OCI-LY1 (cell line): Measurements from ENCODE around the gene ALDH1A1.

Source experiments
- H2AFZ ChIP-seq: fragments of 200-600 bp; sonication (generic), shearing (Covaris generic); 2 replicates; pipeline ENCODE4 v1.6.0; 2014; ENCODE audit warnings: antibody characterized with exemption, mild to moderate bottlenecking, low read length
- H3F3A ChIP-seq: fragments of 200-600 bp; sonication (generic), shearing (Covaris generic); 2 replicates; pipeline ENCODE4 v1.6.0; 2014; ENCODE audit warnings: mild to moderate bottlenecking, antibody characterized with exemption, low read length, moderate library complexity; ENCODE audit not compliant: insufficient read depth
- H3K27ac ChIP-seq: fragments of 200-600 bp; sonication (generic); 2 replicates; pipeline ENCODE4 v1.5.1; 2014; ENCODE audit warnings: low read length, mixed run types, mild to moderate bottlenecking, low read depth; ENCODE audit not compliant: poor library complexity, severe bottlenecking
- H3K27me3 ChIP-seq: fragments of 200-600 bp; sonication (generic); 2 replicates; pipeline ENCODE4 v1.6.0; 2014; ENCODE audit warnings: antibody characterized with exemption, mild to moderate bottlenecking, low read length, moderate library complexity; ENCODE audit not compliant: insufficient read depth
- H3K36me3 ChIP-seq: fragments of 200-600 bp; sonication (generic); 2 replicates; pipeline ENCODE4 v1.6.1; 2014; ENCODE audit warnings: mild to moderate bottlenecking, antibody characterized with exemption, low read length, moderate library complexity, mixed read lengths; ENCODE audit not compliant: insufficient read depth
- H3K4me1 ChIP-seq: fragments of 200-600 bp; sonication (generic); 2 replicates; pipeline ENCODE4 v1.5.1; 2014; ENCODE audit warnings: mild to moderate bottlenecking, low read length, moderate library complexity; ENCODE audit not compliant: insufficient read depth, severe bottlenecking
- H3K4me2 ChIP-seq: fragments of 200-600 bp; sonication (generic), shearing (Covaris generic); 2 replicates; pipeline ENCODE4 v1.6.1; 2014; ENCODE audit warnings: low read length
- H3K4me3 ChIP-seq: fragments of 200-600 bp; sonication (generic); 2 replicates; pipeline ENCODE4 v1.5.1; 2014; ENCODE audit warnings: low read length, low read depth, mild to moderate bottlenecking, mixed read lengths; ENCODE audit not compliant: poor library complexity, severe bottlenecking
- H3K79me2 ChIP-seq: fragments of 200-600 bp; shearing (Covaris generic); 2 replicates; pipeline ENCODE4 v1.6.1; 2016; ENCODE audit warnings: mixed run types, low read length, mixed read lengths; ENCODE audit not compliant: insufficient read depth
- H3K9ac ChIP-seq: fragments of 200-600 bp; sonication (generic), shearing (Covaris generic); 2 replicates; pipeline ENCODE4 v1.6.1; 2014; ENCODE audit warnings: mild to moderate bottlenecking, low read length, mixed read lengths
- H3K9me2 ChIP-seq: fragments of 200-600 bp; sonication (generic), shearing (Covaris generic); 2 replicates; pipeline ENCODE4 v1.6.1; 2014; ENCODE audit warnings: low read depth, mild to moderate bottlenecking, low read length, mixed read lengths
- H3K9me3 ChIP-seq: fragments of 200-600 bp; shearing (Covaris generic); 2 replicates; pipeline ENCODE4 v1.6.1; 2014; ENCODE audit warnings: low read length, mixed read lengths
- H4K20me1 ChIP-seq: fragments of 200-600 bp; sonication (generic), shearing (Covaris generic); 2 replicates; pipeline ENCODE4 v1.6.0; 2016; ENCODE audit warnings: mild to moderate bottlenecking, low read length; ENCODE audit not compliant: insufficient read depth
- EZH2 ChIP-seq: fragments of 200-600 bp; sonication (generic), shearing (Covaris generic); IDR thresholded peaks from 2 replicates; pipeline ENCODE4 v1.8.0; 2017; ENCODE audit warnings: borderline replicate concordance, mixed run types, mild to moderate bottlenecking, antibody characterized with exemption, low read length, moderate library complexity, mixed read lengths
- TF ChIP-seq, protein P1 (sequence below): fragments of 200-600 bp; sonication (generic), shearing (Covaris generic); IDR thresholded peaks from 2 replicates; pipeline ENCODE4 v1.5.1; 2017; ENCODE audit warnings: mild to moderate bottlenecking, antibody characterized with exemption, low read length, moderate library complexity, mixed read lengths

The ALDH1A1 gene

DNA sequence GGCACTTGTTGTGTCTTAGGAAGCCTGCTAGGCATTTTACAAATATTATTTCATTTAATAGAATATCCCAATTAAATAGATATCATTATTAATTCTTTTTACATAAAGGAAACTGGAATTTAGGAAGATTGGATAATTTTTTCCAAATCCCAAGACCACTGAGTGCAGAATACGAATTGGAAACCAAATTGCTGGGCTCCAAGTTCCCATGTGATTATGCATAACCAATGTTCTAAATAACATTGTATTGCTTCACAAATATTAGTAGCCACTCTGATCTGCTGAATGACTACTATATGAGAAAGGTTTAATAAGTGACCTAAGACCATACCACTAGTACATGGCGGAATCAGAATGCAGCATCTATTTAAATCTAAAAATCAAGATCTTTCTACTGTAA lies 57.7 kb downstream of the ALDH1A1 start:
- no peak overlapping the region for H3K9ac ChIP-seq
- H2AFZ ChIP-seq, result no peak overlapping the region
- no peak overlapping the region for H3K4me3 ChIP-seq
- no peaks in the 10 kb centered on the region for H3F3A ChIP-seq
- H3K27me3 ChIP-seq, result no peaks in the 10 kb centered on the region
- no peak overlapping the region for H3K27ac ChIP-seq
- H3K4me1 ChIP-seq, result no peaks in the 10 kb centered on the region
- no peaks in the 10 kb centered on the region for H4K20me1 ChIP-seq
- no peaks in the 10 kb centered on the region for H3K9me3 ChIP-seq
- TF ChIP-seq, protein P1, sequence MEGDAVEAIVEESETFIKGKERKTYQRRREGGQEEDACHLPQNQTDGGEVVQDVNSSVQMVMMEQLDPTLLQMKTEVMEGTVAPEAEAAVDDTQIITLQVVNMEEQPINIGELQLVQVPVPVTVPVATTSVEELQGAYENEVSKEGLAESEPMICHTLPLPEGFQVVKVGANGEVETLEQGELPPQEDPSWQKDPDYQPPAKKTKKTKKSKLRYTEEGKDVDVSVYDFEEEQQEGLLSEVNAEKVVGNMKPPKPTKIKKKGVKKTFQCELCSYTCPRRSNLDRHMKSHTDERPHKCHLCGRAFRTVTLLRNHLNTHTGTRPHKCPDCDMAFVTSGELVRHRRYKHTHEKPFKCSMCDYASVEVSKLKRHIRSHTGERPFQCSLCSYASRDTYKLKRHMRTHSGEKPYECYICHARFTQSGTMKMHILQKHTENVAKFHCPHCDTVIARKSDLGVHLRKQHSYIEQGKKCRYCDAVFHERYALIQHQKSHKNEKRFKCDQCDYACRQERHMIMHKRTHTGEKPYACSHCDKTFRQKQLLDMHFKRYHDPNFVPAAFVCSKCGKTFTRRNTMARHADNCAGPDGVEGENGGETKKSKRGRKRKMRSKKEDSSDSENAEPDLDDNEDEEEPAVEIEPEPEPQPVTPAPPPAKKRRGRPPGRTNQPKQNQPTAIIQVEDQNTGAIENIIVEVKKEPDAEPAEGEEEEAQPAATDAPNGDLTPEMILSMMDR, result no peak
- TF ChIP-seq EZH2, result no peak
- no peaks in the 10 kb centered on the region for H3K9me2 ChIP-seq
- no peaks in the 10 kb centered on the region for H3K36me3 ChIP-seq
- no peak overlapping the region for H3K4me2 ChIP-seq
- no peaks in the 10 kb centered on the region for H3K79me2 ChIP-seq

DNA sequence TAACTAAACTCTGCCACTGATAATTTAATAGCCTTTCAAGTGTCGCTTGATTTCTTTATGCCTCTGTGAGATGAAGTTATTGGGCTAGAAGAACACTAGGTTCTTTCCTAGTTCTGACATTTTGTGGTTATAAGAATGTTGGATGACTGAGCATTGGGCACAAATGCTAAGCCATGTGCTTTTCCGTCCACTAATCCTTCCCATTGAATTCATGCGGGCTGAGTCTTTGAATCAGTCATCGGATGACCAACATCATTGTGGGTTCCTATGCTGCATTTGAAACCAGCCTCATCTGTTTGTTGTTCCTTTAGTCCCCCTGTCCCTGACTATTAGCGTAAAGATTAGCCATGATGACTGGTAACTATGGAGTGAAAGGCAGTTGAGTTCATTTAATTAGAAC lies 58.5 kb downstream of the ALDH1A1 start:
- H3F3A ChIP-seq, result no peaks in the 10 kb centered on the region
- H3K4me1 ChIP-seq, result no peaks in the 10 kb centered on the region
- no peaks in the 10 kb centered on the region for H4K20me1 ChIP-seq
- no peak overlapping the region for H3K27ac ChIP-seq
- H3K36me3 ChIP-seq, result no peaks in the 10 kb centered on the region
- H3K4me3 ChIP-seq, result no peak overlapping the region
- no peak overlapping the region for H3K4me2 ChIP-seq
- no peak overlapping the region for H3K9ac ChIP-seq
- no peak overlapping the region for H2AFZ ChIP-seq
- TF ChIP-seq, protein P1, result no peak
- no peak for TF ChIP-seq EZH2
- no peaks in the 10 kb centered on the region for H3K9me3 ChIP-seq
- no peaks in the 10 kb centered on the region for H3K9me2 ChIP-seq
- no peaks in the 10 kb centered on the region for H3K79me2 ChIP-seq
- H3K27me3 ChIP-seq, result no peaks in the 10 kb centered on the region

DNA sequence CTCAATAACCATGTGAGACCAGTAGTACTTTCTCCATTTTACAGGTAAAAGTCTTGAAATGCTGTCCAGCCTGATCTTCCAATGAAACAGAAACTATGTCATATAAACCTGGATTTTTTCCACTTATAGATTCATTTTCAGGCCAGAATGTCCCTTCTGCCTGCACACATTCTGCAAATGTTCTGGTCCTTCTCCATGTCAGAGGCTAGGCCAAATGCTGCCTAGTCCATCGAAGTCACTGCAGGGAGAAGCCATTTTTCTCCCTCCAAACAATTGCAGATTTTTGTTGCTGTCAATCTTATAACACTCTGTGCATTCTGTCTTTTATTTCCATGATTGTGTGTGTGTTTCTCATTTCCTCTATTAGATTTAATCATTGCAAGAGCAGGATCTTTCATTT lies 59.4 kb downstream of the ALDH1A1 start:
- H4K20me1 ChIP-seq, result no peaks in the 10 kb centered on the region
- no peaks in the 10 kb centered on the region for H3K4me1 ChIP-seq
- no peak overlapping the region for H3K4me2 ChIP-seq
- H3K27ac ChIP-seq, result no peak overlapping the region
- H3F3A ChIP-seq, result no peaks in the 10 kb centered on the region
- no peaks in the 10 kb centered on the region for H3K27me3 ChIP-seq
- TF ChIP-seq, protein P1, result no peak
- no peak for TF ChIP-seq EZH2
- H3K9me3 ChIP-seq, result no peaks in the 10 kb centered on the region
- no peaks in the 10 kb centered on the region for H3K9me2 ChIP-seq
- no peak overlapping the region for H3K4me3 ChIP-seq
- no peaks in the 10 kb centered on the region for H3K79me2 ChIP-seq
- no peaks in the 10 kb centered on the region for H3K36me3 ChIP-seq
- no peak overlapping the region for H2AFZ ChIP-seq
- no peak overlapping the region for H3K9ac ChIP-seq
